ENCODE measurements around the gene PSMD8.

DNA sequence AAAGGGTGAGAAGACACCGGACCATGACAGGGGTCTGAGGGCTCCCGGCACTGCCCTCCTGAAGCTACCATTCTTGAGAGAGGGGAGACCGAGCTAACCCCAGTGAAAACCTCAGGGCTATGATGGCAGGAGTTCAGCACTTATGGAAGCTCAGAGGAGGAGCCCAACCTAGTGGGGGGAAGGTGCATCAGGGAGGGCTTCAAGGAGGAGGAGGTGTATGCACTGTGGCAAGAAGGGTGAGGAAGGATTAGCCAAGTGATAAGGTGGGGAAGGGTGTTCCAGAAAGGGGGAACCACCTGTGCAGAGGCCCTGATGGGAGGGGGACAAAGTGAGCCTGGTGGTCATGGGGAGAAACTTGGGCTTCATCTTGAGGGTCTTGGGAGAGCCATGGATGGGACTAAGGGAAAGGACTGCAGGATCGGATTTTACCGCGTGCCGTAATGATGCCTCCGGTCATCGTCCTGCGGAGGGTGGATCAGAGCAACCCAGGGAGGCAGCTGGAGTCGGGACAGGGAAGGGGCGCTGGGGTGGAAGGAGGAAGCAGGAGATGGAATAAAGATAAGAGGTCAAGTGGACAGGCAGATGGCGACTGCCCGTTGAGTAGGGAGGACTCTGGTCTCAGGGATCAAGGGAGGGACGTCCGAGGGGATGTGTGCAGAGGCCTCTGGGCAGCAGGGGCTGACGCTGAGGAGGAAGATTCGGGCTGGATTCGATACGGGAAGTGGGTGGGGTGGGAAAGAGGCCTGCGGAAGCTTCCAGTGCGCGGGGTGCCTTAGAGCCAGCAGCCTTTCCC, 13.3 kb upstream of the PSMD8 start:
- TF ChIP-seq, protein P1, sequence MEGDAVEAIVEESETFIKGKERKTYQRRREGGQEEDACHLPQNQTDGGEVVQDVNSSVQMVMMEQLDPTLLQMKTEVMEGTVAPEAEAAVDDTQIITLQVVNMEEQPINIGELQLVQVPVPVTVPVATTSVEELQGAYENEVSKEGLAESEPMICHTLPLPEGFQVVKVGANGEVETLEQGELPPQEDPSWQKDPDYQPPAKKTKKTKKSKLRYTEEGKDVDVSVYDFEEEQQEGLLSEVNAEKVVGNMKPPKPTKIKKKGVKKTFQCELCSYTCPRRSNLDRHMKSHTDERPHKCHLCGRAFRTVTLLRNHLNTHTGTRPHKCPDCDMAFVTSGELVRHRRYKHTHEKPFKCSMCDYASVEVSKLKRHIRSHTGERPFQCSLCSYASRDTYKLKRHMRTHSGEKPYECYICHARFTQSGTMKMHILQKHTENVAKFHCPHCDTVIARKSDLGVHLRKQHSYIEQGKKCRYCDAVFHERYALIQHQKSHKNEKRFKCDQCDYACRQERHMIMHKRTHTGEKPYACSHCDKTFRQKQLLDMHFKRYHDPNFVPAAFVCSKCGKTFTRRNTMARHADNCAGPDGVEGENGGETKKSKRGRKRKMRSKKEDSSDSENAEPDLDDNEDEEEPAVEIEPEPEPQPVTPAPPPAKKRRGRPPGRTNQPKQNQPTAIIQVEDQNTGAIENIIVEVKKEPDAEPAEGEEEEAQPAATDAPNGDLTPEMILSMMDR (IDR thresholded peaks at IDR 0.05; ENCODE audit: extremely low read depth in 1 of 2, insufficient read depth in 1 of 2, low read depth in 1 of 2, low read length in 2 of 2): no peak
- TF ChIP-seq POLR2AphosphoS5 (IDR thresholded peaks at IDR 0.05; ENCODE audit: insufficient read depth, low read depth, low read length): no peak
